Measurements from ENCODE around the gene ARHGAP26. TPM values are rescaled to one million over a fixed set of nuclear protein-coding genes. Genes with fewer than 3 reads are reported as not detected.

ARHGAP26 gene
- total RNA-seq, 1 donor from 2014 or later, result 14.1 TPM

DNA sequence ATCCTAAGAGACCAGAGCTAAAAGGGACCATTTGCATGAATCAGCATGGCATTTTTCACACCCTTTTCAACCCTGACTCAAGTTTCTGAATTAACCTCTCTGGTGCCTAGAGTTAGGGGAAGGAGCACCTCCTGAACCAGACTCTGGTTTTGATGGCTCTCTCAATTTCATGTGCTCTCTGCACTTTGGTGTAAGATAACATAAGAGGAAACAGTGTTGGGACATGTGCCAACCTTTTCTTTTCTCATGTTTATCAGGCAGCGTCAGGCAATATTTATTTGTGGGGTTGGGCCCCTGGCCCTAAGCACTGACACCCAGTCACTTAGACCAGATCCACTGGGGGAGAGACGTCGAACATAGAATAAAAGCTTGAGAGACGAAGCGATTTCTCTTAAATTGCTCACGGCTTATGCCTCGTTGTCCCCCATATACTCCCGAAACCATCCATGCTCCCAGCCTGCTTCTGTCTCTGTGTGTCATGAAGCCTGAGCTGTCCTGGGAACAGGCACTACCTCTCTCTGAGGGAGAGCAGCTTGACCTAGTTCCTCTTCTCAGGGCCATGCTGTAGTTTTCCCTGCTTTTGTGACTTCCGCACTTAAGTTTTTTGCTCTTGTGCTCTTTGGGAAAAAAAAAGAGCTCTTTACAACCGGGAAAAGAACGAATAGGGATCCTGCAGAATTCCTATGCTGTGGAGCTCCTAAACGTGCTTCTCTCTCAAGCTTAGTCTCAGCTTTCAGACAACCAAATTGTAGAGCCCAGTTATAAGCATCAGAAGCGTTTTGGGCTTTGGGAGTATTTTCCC, 437.6 kb downstream of the ARHGAP26 start:
- Mint-ChIP-seq H3K9me3 (ENCODE audit: unreplicated experiment) (no peaks in the 10 kb centered on the region), H3K27me3 (ENCODE audit: unreplicated experiment) (no peaks in the 10 kb centered on the region), H3K4me3 (ENCODE audit: unreplicated experiment) (no peak overlapping the region), H3K27ac (ENCODE audit: unreplicated experiment) (no peak overlapping the region), H3K4me1 (ENCODE audit: unreplicated experiment) (peaks cover 14% of the 10 kb centered on the region), H3K36me3 (ENCODE audit: unreplicated experiment) (peaks cover 2% of the 10 kb centered on the region)
- TF ChIP-seq, protein P1, sequence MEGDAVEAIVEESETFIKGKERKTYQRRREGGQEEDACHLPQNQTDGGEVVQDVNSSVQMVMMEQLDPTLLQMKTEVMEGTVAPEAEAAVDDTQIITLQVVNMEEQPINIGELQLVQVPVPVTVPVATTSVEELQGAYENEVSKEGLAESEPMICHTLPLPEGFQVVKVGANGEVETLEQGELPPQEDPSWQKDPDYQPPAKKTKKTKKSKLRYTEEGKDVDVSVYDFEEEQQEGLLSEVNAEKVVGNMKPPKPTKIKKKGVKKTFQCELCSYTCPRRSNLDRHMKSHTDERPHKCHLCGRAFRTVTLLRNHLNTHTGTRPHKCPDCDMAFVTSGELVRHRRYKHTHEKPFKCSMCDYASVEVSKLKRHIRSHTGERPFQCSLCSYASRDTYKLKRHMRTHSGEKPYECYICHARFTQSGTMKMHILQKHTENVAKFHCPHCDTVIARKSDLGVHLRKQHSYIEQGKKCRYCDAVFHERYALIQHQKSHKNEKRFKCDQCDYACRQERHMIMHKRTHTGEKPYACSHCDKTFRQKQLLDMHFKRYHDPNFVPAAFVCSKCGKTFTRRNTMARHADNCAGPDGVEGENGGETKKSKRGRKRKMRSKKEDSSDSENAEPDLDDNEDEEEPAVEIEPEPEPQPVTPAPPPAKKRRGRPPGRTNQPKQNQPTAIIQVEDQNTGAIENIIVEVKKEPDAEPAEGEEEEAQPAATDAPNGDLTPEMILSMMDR (IDR thresholded peaks at IDR 0.05), result no peak
- no peak for DNase-seq (ENCODE audit: extremely low spot score, unreplicated experiment)

DNA sequence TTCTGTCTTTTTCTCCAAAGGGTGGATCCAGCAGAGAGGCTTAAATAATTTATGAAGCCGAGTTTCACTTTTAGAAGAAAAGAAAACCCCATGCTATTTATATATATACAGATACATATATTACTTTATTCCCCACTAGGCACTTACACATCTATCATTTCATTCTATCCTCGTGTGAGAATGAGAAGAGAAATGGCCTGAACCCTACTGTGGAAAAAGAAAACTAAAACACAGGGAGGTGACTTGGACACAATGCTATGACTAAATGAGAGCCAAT, 438.1 kb downstream of the ARHGAP26 start:
- Mint-ChIP-seq H3K27me3 (ENCODE audit: unreplicated experiment) (no peaks in the 10 kb centered on the region), H3K36me3 (ENCODE audit: unreplicated experiment) (peaks cover 2% of the 10 kb centered on the region), H3K4me1 (ENCODE audit: unreplicated experiment) (peaks cover 17% of the 10 kb centered on the region), H3K27ac (ENCODE audit: unreplicated experiment) (no peak overlapping the region), H3K4me3 (ENCODE audit: unreplicated experiment) (no peak overlapping the region), H3K9me3 (ENCODE audit: unreplicated experiment) (no peaks in the 10 kb centered on the region)
- no peak for DNase-seq (ENCODE audit: extremely low spot score, unreplicated experiment)
- TF ChIP-seq, protein P1 (IDR thresholded peaks at IDR 0.05), result no peak

DNA sequence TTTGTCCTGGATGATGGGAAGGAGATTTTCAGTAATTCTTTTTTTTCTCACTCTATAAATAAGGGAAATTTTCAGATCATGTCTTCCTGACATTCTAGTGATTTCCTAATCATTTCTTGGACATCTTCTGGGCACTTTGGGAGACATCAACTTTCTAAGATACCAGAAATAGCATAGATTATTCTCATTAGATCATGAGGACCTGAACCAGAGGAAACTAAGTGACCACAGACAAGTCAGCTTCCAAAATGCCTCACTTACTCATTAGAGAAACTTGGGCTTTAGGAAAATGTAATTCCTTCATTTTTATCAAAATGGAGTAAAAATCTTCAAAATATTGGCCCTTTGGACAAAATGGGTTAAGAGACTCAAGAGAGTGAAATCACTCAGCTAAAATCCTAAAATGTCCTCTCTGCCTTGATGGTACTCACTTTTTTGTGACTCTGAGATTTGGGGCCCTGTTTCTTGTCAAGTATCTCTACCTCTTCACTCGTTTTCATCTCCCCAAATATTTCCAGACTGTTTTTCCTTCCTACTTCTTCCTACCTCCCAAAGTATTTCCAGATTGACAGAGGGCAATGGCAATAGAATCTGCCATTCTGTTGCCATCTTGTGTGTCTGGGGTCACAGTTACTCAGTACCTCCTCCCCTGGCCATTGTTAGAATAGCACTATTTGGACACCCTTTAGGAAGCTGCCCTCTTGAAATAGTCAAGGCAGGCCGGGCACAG, 438.8 kb downstream of the ARHGAP26 start:
- DNase-seq (ENCODE audit: extremely low spot score, unreplicated experiment), result no peak
- Mint-ChIP-seq H3K27me3 (ENCODE audit: unreplicated experiment) (no peaks in the 10 kb centered on the region), H3K4me3 (ENCODE audit: unreplicated experiment) (no peak overlapping the region), H3K36me3 (ENCODE audit: unreplicated experiment) (peaks cover 2% of the 10 kb centered on the region), H3K27ac (ENCODE audit: unreplicated experiment) (no peak overlapping the region), H3K9me3 (ENCODE audit: unreplicated experiment) (no peaks in the 10 kb centered on the region), H3K4me1 (ENCODE audit: unreplicated experiment) (peaks cover 24% of the 10 kb centered on the region)
- TF ChIP-seq, protein P1 (IDR thresholded peaks at IDR 0.05), result peak; percentile 14

DNA sequence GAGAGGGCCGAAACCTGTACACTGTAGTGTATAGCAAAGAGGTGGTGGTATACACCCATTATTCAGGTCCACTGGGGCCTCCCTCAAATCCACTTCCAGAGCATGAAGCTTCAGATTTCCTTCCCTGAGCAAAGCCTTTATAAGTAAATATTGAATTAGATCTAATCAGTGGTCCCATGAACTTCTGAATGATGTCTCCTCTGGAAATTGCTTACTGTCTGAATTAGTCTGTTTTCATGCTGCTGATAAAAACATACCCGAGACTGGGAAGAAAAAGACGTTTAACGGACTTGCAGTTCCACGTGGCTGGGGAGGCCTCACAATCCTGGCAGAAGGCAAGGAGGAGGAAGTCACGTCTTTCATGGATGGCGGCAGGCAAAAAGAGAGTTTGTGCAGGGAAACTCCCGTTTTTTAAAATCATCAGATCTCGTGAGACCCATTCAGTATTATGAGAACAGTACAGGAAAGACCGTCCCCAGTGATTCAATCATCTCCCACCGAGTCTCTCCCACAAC, 439.8 kb downstream of the ARHGAP26 start:
- TF ChIP-seq, protein P1 (IDR thresholded peaks at IDR 0.05), result no peak
- H3K9me3 Mint-ChIP-seq (ENCODE audit: unreplicated experiment), result no peaks in the 10 kb centered on the region
- H3K4me1 Mint-ChIP-seq (ENCODE audit: unreplicated experiment), result peaks cover 25% of the 10 kb centered on the region
- DNase-seq (ENCODE audit: extremely low spot score, unreplicated experiment), result no peak
- H3K27ac Mint-ChIP-seq (ENCODE audit: unreplicated experiment), result no peak overlapping the region
- no peak overlapping the region for H3K4me3 Mint-ChIP-seq (ENCODE audit: unreplicated experiment)
- no peaks in the 10 kb centered on the region for H3K27me3 Mint-ChIP-seq (ENCODE audit: unreplicated experiment)
- H3K36me3 Mint-ChIP-seq (ENCODE audit: unreplicated experiment), result peaks cover 2% of the 10 kb centered on the region

DNA sequence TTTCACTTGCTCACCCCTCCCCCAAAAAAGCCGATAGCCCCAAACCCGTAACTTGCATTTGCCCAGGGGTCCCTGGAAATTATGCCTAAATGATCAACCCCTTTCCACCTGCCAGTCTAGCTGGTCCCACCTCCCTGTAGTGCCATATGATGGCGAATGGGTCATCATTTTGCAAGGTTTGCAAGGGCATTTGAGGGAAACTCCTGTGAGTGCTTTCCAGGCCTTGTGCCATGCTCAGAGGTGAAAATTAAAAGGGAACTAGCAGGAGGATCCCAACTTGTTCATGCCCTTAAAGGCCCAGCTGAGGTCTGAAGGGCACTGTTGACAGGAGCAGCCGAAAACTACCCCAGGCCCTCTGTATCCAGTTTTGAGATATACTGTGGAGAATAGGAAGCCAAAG, 440.4 kb downstream of the ARHGAP26 start:
- Mint-ChIP-seq H3K36me3 (ENCODE audit: unreplicated experiment) (peaks cover 2% of the 10 kb centered on the region), H3K9me3 (ENCODE audit: unreplicated experiment) (no peaks in the 10 kb centered on the region), H3K27ac (ENCODE audit: unreplicated experiment) (no peak overlapping the region), H3K4me3 (ENCODE audit: unreplicated experiment) (no peak overlapping the region), H3K27me3 (ENCODE audit: unreplicated experiment) (no peaks in the 10 kb centered on the region), H3K4me1 (ENCODE audit: unreplicated experiment) (peaks cover 19% of the 10 kb centered on the region)
- DNase-seq (ENCODE audit: extremely low spot score, unreplicated experiment), result no peak
- TF ChIP-seq, protein P1 (IDR thresholded peaks at IDR 0.05), result no peak

All from osteocyte (in vitro differentiated cells).